Subcutaneous abdominal adipose tissue (tissue), 5 donors: ENCODE results near the gene HES7.

Experiments used
- H3K27ac ChIP-seq: one replicate; pipeline ENCODE4 v1.7.0; 2013; ENCODE audit warnings: low read depth, mild to moderate bottlenecking, inconsistent platforms, low read length, moderate library complexity
- H3K27me3 ChIP-seq, 5 donors: one replicate each; pipeline ENCODE4 v1.7.0; 2013; ENCODE audit warnings: low read length in 5 of 5, inconsistent platforms in 1 of 5; ENCODE audit not compliant: control insufficient read depth in 5 of 5, insufficient read depth in 4 of 5
- H3K36me3 ChIP-seq, 5 donors: one replicate each; pipeline ENCODE4 v1.7.0; 2013; ENCODE audit warnings: low read length in 5 of 5; ENCODE audit not compliant: control insufficient read depth in 5 of 5, insufficient read depth in 5 of 5
- H3K4me1 ChIP-seq, 5 donors: one replicate each; pipeline ENCODE4 v1.7.0; 2013; ENCODE audit warnings: low read length in 5 of 5, mild to moderate bottlenecking in 3 of 5, moderate library complexity in 1 of 5; ENCODE audit not compliant: control insufficient read depth in 5 of 5, insufficient read depth in 5 of 5
- H3K4me3 ChIP-seq, 5 donors: one replicate each; pipeline ENCODE4 v1.7.0; 2013; ENCODE audit warnings: low read length in 5 of 5, low read depth in 1 of 5
- H3K9ac ChIP-seq, 5 donors: one replicate each; pipeline ENCODE4 v1.7.0; 2013; ENCODE audit warnings: low read length in 5 of 5, mild to moderate bottlenecking in 4 of 5, moderate library complexity in 3 of 5
- H3K9me3 ChIP-seq, 5 donors: one replicate each; pipeline ENCODE4 v1.7.0; 2013; ENCODE audit warnings: low read length in 5 of 5; ENCODE audit not compliant: control insufficient read depth in 5 of 5
- donor health status: healthy.
- donor health status: healthy.
- donor health status: healthy.
- donor health status: healthy.
- donor health status: healthy.

Gene HES7

GRCh38 chr17:8155996-8156245, 32.0 kb upstream of the HES7 start:
- Histone ChIP-seq H3K4me3 (peak overlapping the region; percentile 97 to 100 (median 100)), H3K27me3 (peaks cover 0 to 5% (median 0%) of the 10 kb centered on the region in 5 donors), H3K9ac (peak overlapping the region; percentile 88 to 99 (median 95)), H3K4me1 (peaks cover 23 to 72% (median 58%) of the 10 kb centered on the region in 5 donors), H3K27ac (peak overlapping the region; percentile 97), H3K36me3 (peaks cover 2 to 23% (median 18%) of the 10 kb centered on the region in 5 donors), H3K9me3 (peaks cover 0 to 2% (median 0%) of the 10 kb centered on the region in 5 donors)

GRCh38 chr17:8155231-8155995, 31.5 kb upstream of the HES7 start:
- peaks cover 0 to 2% (median 0%) of the 10 kb centered on the region in 5 donors for H3K9me3 ChIP-seq
- H3K9ac ChIP-seq = peak overlapping the region; percentile 88 to 99 (median 95)
- H3K4me3 ChIP-seq = peak overlapping the region; percentile 97 to 100 (median 100)
- peaks cover 0 to 5% (median 0%) of the 10 kb centered on the region in 5 donors for H3K27me3 ChIP-seq
- peak overlapping the region; percentile 97 for H3K27ac ChIP-seq
- peaks cover 27 to 73% (median 58%) of the 10 kb centered on the region in 5 donors for H3K4me1 ChIP-seq
- peaks cover 2 to 22% (median 18%) of the 10 kb centered on the region in 5 donors for H3K36me3 ChIP-seq

DNA sequence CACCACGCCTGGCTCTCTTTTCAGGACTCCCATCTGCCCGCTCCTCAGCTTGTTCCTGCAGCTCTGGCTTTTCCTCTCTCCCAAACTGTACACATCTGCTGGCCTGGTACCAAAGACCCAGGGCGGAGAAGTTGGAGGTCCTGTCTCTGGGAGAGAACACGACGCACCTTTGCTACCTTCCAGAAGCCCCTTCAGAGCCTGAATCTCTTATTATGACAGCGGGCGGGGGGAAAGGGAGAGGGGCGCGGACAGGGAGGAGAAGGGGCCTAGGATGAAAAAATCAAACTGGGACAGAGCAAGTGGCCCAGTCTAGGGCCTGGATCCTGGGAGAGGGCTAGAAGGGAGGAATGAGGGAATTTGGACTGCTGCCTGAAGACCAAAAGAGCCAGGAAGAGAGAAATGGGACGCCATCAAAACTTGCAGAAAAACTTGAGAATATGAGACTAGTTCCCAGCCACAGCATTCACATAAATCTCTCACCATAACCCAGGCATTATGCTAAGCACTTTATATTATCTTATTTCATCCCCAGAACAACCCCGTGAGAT, 30.8 kb upstream of the HES7 start:
- Histone ChIP-seq H3K27me3 (peaks cover 0 to 5% (median 0%) of the 10 kb centered on the region in 5 donors), H3K36me3 (peaks cover 0 to 25% (median 18%) of the 10 kb centered on the region in 5 donors), H3K27ac (peak overlapping the region; percentile 97), H3K4me3 (peak overlapping the region; percentile 97 to 100 (median 100)), H3K9me3 (peaks cover 0 to 2% (median 0%) of the 10 kb centered on the region in 5 donors), H3K4me1 (peaks cover 27 to 80% (median 60%) of the 10 kb centered on the region in 5 donors), H3K9ac (peak overlapping the region; percentile 88 to 99 (median 95))

GRCh38 chr17:8153957-8154607, 30.2 kb upstream of the HES7 start:
- peaks cover 0 to 5% (median 0%) of the 10 kb centered on the region in 5 donors for H3K27me3 ChIP-seq
- H3K9me3 ChIP-seq = peaks cover 0 to 2% (median 0%) of the 10 kb centered on the region in 5 donors
- H3K9ac ChIP-seq = peak overlapping the region; percentile 57 to 99 (median 95)
- peaks cover 27 to 80% (median 58%) of the 10 kb centered on the region in 5 donors for H3K4me1 ChIP-seq
- peak overlapping the region; percentile 97 for H3K27ac ChIP-seq
- peaks cover 0 to 26% (median 19%) of the 10 kb centered on the region in 5 donors for H3K36me3 ChIP-seq
- peak overlapping the region; percentile 97 to 100 (median 100) for H3K4me3 ChIP-seq

DNA sequence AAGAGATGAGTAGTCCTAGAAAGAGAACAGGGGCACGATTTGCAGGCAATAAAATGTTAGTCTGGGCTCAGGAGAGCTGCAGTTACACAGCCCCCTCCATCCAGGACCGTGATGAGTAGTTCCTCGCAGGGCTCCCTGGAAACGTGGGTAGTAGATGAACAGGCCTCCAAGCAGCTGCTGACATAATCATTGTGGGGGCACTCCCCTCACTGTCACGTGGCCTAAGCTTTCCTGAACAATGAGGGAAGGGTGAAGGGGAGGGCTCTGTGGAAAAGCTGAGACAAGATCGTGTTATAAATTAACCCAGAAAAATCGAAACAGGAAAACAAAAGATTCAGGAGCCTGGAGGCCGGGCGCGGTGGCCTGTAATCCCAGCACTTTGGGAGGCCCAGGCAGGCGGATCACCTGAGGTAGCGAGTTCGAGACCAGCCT, 29.6 kb upstream of the HES7 start:
- Histone ChIP-seq H3K9ac (peak overlapping the region; percentile 57 to 96 (median 83)), H3K36me3 (peaks cover 0 to 30% (median 24%) of the 10 kb centered on the region in 5 donors), H3K27me3 (peaks cover 0 to 5% (median 0%) of the 10 kb centered on the region in 5 donors), H3K4me1 (peaks cover 27 to 78% (median 56%) of the 10 kb centered on the region in 5 donors), H3K4me3 (peak overlapping the region; percentile 54 to 100 (median 100)), H3K27ac (peak overlapping the region; percentile 97), H3K9me3 (peaks cover 0 to 2% (median 0%) of the 10 kb centered on the region in 5 donors)

- peaks cover 27 to 73% (median 53%) of the 10 kb centered on the region in 5 donors for H3K4me1 ChIP-seq
- H3K36me3 ChIP-seq = peaks cover 0 to 33% (median 27%) of the 10 kb centered on the region in 5 donors
- peak overlapping the region; percentile 54 to 100 (median 100) for H3K4me3 ChIP-seq
- H3K27me3 ChIP-seq = peaks cover 0 to 5% (median 0%) of the 10 kb centered on the region in 5 donors
- peaks cover 0 to 2% (median 0%) of the 10 kb centered on the region in 5 donors for H3K9me3 ChIP-seq
- H3K27ac ChIP-seq = peak overlapping the region; percentile 97
- peak overlapping the region; percentile 7 to 96 (median 78) for H3K9ac ChIP-seq
Observed at GRCh38 chr17:8153031-8153451, 29.1 kb upstream of the HES7 start.

DNA sequence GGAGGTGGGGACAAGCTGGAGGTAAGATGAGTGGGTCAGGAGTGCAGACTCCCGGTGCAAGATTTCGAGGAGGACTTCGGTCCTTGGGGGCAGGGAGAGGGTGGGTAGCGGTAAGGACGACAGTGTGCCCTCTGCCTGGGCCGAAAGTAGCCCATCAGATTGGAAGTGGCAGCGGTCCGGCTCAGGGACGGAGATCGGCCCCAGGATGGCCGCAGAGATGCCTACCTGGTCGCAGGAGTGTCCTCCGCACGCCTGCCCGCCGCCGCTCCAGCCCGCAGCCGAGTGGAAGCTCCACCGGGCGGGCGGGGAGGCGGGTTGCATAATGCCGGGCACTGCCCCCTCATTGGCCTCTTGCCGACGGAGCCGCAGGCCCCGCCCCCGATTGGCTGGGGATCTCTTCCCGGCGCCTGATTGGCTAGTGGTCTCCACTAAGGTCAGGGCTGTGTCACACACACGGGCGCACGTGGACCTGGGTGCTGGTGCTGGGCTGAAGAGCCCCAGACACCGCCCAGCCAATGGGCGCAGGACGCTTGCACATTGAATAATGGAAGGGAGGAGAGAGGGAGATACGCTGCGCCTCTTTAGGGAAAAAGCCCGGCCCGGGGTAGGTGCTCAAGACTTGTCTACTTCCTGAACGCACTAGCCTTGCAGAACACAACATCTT, 28.3 kb upstream of the HES7 start, which contains the start of gene PER1:
Gene PER1, minus strand, starts transcription at position 293 of the 664 bp plus-strand sequence. CDS start 1,698 bp downstream, outside the sequence.
- Histone ChIP-seq H3K4me1 (peaks cover 27 to 70% (median 56%) of the 10 kb centered on the region in 5 donors), H3K27ac (peak within 1 kb of the TSS; percentile 97), H3K4me3 (peak within 1 kb of the TSS; percentile 95 to 100 (median 100)), H3K36me3 (peaks cover 0 to 41% (median 35%) of the 10 kb centered on the region in 5 donors), H3K9me3 (peaks cover 0 to 2% (median 0%) of the 10 kb centered on the region in 5 donors), H3K27me3 (peaks cover 0 to 5% (median 0%) of the 10 kb centered on the region in 5 donors), H3K9ac (peak within 1 kb of the TSS; percentile 71 to 96 (median 89))

DNA sequence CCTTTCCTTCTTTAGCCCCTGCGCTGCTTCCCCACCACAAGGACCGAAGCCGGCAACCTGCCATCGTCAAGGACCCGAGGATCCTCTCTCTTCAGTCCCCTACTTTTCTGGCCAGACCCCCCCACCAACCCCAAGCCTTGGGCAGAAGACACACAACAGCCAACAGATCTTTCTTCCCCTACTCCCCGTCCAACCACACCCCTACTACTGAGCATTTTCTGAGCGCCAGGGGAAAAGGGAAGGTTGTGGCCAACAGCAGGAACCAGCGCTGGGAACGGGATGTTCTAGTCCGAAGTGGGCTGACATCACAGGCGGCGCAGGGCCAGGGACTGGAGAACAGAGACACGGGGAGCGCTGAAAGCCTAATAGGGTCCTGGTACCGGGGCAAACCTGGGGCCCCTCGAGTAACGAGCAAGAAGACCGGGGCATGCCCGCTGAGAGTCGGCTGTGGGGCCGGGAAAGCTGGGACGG, 27.8 kb upstream of the HES7 start:
- Histone ChIP-seq H3K4me3 (peak overlapping the region; percentile 82 to 100 (median 96)), H3K27ac (peak overlapping the region; percentile 97), H3K4me1 (peaks cover 22 to 65% (median 51%) of the 10 kb centered on the region in 5 donors), H3K9me3 (peaks cover 0 to 2% (median 0%) of the 10 kb centered on the region in 5 donors), H3K9ac (peak overlapping the region; percentile 71 to 96 (median 89)), H3K36me3 (peaks cover 0 to 46% (median 41%) of the 10 kb centered on the region in 5 donors), H3K27me3 (peaks cover 0 to 4% (median 0%) of the 10 kb centered on the region in 5 donors)

DNA sequence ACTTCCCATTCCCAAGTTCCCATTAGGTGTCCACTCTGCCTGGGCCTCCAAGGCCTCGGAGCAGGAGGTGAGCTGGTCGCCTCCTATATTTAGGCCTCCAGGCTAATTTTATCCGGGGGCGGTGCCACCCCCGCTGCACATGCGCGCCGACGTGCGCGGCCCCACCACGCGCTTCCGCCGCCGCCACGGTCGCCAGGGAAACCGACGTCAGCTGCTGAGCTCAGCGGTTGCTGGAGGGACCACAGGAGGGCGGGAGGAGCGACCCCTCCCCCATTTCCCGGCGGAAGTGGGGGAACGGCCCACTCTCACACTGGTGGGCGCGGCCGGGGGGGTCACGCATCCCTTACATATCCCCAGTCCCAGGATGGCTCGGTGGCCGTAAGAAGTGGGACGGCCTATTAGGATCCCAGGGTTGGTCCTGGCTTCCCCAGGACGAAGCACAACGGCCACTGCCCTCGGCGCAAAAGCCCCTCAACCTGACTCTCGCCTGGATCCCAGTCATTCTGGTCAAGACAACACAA, 27.3 kb upstream of the HES7 start:
- H3K9ac ChIP-seq = peak overlapping the region; percentile 87 to 96 (median 89)
- no peaks in the 10 kb centered on the region for H3K9me3 ChIP-seq
- H3K4me1 ChIP-seq = peaks cover 17 to 65% (median 51%) of the 10 kb centered on the region in 5 donors

More for the DNA sequence above, 27.3 kb upstream of the HES7 start:
- peak overlapping the region; percentile 97 for H3K27ac ChIP-seq
- peaks cover 0 to 51% (median 46%) of the 10 kb centered on the region in 5 donors for H3K36me3 ChIP-seq
- H3K27me3 ChIP-seq = no peaks in the 10 kb centered on the region
- H3K4me3 ChIP-seq = peak overlapping the region; percentile 82 to 100 (median 96)
